Measurements from ENCODE around the gene TMEM225B.

The TMEM225B gene

GRCh38 chr7:99645590-99645989 lies 47.5 kb downstream of the TMEM225B start:
- H3K9ac ChIP-seq (ENCODE audit: low read length): no peak overlapping the region
- no peaks in the 10 kb centered on the region for H3K79me2 ChIP-seq (ENCODE audit: insufficient read depth, low read length)
- H3K4me1 ChIP-seq (ENCODE audit: insufficient read depth, low read length, severe bottlenecking): no peaks in the 10 kb centered on the region
- no peak overlapping the region for H3K4me2 ChIP-seq (ENCODE audit: low read length)
- no peaks in the 10 kb centered on the region for H4K20me1 ChIP-seq (ENCODE audit: insufficient read depth, low read length)
- no peak overlapping the region for H3K27ac ChIP-seq (ENCODE audit: low read depth, low read length, poor library complexity, severe bottlenecking)
- no peaks in the 10 kb centered on the region for H3K9me3 ChIP-seq (ENCODE audit: low read length)
- H2AFZ ChIP-seq (ENCODE audit: low read length): no peak overlapping the region
- H3K27me3 ChIP-seq (ENCODE audit: insufficient read depth, low read length): no peaks in the 10 kb centered on the region
- H3K36me3 ChIP-seq (ENCODE audit: insufficient read depth, low read length): 0 out of 2 replicates have a peak, but pooled peaks cover 5% of the 10 kb centered on the region
- H3K9me2 ChIP-seq (ENCODE audit: low read depth, low read length): no peaks in the 10 kb centered on the region
- H3K4me3 ChIP-seq (ENCODE audit: low read depth, low read length, poor library complexity, severe bottlenecking): no peak overlapping the region
- no peaks in the 10 kb centered on the region for H3F3A ChIP-seq (ENCODE audit: insufficient read depth, low read length)
- TF ChIP-seq EZH2 (IDR thresholded peaks at IDR 0.05; ENCODE audit: borderline replicate concordance, low read length): no peak
- TF ChIP-seq, protein P1, sequence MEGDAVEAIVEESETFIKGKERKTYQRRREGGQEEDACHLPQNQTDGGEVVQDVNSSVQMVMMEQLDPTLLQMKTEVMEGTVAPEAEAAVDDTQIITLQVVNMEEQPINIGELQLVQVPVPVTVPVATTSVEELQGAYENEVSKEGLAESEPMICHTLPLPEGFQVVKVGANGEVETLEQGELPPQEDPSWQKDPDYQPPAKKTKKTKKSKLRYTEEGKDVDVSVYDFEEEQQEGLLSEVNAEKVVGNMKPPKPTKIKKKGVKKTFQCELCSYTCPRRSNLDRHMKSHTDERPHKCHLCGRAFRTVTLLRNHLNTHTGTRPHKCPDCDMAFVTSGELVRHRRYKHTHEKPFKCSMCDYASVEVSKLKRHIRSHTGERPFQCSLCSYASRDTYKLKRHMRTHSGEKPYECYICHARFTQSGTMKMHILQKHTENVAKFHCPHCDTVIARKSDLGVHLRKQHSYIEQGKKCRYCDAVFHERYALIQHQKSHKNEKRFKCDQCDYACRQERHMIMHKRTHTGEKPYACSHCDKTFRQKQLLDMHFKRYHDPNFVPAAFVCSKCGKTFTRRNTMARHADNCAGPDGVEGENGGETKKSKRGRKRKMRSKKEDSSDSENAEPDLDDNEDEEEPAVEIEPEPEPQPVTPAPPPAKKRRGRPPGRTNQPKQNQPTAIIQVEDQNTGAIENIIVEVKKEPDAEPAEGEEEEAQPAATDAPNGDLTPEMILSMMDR (IDR thresholded peaks at IDR 0.05; ENCODE audit: low read length): no peak

DNA sequence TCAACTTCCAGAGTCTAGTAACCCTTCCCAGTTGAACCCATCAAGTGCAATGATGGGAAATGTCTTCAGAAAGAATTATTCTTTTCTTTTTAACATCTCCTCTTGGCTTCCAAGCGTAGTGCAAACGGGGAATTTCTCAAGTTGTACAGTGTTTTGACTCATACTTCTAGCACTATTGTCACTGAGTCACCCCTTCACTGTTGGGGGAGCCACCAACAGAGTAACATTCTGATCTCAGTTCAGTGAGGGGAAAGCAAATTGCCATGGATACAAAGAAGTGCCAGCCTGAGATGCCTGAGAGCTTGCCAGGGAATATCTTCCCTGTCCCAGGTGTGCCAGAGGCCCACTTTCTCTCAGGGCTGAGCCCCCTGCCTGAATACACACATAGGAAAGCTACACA lies 50.8 kb downstream of the TMEM225B start:
- Histone ChIP-seq H3K4me2 (ENCODE audit: low read length) (no peak overlapping the region), H3K79me2 (ENCODE audit: insufficient read depth, low read length) (no peaks in the 10 kb centered on the region), H3K27me3 (ENCODE audit: insufficient read depth, low read length) (no peaks in the 10 kb centered on the region), H4K20me1 (ENCODE audit: insufficient read depth, low read length) (no peaks in the 10 kb centered on the region), H3K4me1 (ENCODE audit: insufficient read depth, low read length, severe bottlenecking) (no peaks in the 10 kb centered on the region), H3K4me3 (ENCODE audit: low read depth, low read length, poor library complexity, severe bottlenecking) (no peak overlapping the region), H2AFZ (ENCODE audit: low read length) (no peak overlapping the region), H3K36me3 (ENCODE audit: insufficient read depth, low read length) (0 out of 2 replicates have a peak, but pooled peaks cover 5% of the 10 kb centered on the region), H3K9me3 (ENCODE audit: low read length) (no peaks in the 10 kb centered on the region), H3K9ac (ENCODE audit: low read length) (no peak overlapping the region), H3F3A (ENCODE audit: insufficient read depth, low read length) (no peaks in the 10 kb centered on the region), H3K27ac (ENCODE audit: low read depth, low read length, poor library complexity, severe bottlenecking) (no peak overlapping the region), H3K9me2 (ENCODE audit: low read depth, low read length) (no peaks in the 10 kb centered on the region)
- TF ChIP-seq, protein P1 (IDR thresholded peaks at IDR 0.05; ENCODE audit: low read length): no peak
- no peak for TF ChIP-seq EZH2 (IDR thresholded peaks at IDR 0.05; ENCODE audit: borderline replicate concordance, low read length)

DNA sequence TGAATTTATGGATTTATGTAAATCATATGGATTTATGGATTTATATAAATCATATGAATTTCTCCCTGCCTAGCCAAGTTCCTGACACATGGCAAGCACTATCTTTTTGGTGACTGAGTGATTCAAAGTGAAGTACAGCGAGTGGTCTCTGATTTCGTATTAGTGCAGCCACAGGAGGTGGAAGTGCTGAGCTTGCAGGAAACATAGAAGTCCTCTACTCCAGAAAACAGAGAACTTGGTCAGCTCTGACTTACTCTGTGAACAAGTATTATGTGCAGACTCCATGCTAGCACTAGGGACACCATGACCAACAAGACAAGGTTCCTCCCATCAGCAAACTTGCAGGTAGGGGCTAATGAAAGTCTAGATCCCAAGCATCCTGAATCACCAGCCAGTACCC lies 53.2 kb downstream of the TMEM225B start:
- Histone ChIP-seq H3K27me3 (ENCODE audit: insufficient read depth, low read length) (no peaks in the 10 kb centered on the region), H3K9ac (ENCODE audit: low read length) (no peak overlapping the region)

More for the DNA sequence above, 53.2 kb downstream of the TMEM225B start:
- Histone ChIP-seq H3K4me1 (ENCODE audit: insufficient read depth, low read length, severe bottlenecking) (no peaks in the 10 kb centered on the region), H3K9me2 (ENCODE audit: low read depth, low read length) (no peaks in the 10 kb centered on the region), H3K4me2 (ENCODE audit: low read length) (no peak overlapping the region), H3K4me3 (ENCODE audit: low read depth, low read length, poor library complexity, severe bottlenecking) (no peak overlapping the region), H4K20me1 (ENCODE audit: insufficient read depth, low read length) (no peaks in the 10 kb centered on the region), H3K27ac (ENCODE audit: low read depth, low read length, poor library complexity, severe bottlenecking) (no peak overlapping the region), H3K9me3 (ENCODE audit: low read length) (no peaks in the 10 kb centered on the region), H3F3A (ENCODE audit: insufficient read depth, low read length) (no peaks in the 10 kb centered on the region), H3K79me2 (ENCODE audit: insufficient read depth, low read length) (no peaks in the 10 kb centered on the region), H2AFZ (ENCODE audit: low read length) (no peak overlapping the region), H3K36me3 (ENCODE audit: insufficient read depth, low read length) (no peaks in the 10 kb centered on the region)
- no peak for TF ChIP-seq EZH2 (IDR thresholded peaks at IDR 0.05; ENCODE audit: borderline replicate concordance, low read length)
- TF ChIP-seq, protein P1 (IDR thresholded peaks at IDR 0.05; ENCODE audit: low read length): no peak

Data from OCI-LY1 (cell line).